HCT116 (cell line): ENCODE results near the gene PVALEF. TPM values are rescaled to one million over a fixed set of nuclear protein-coding genes. Genes with fewer than 3 reads are reported as not detected.

ENCODE experiments used
- ATAC-seq: fragments of 200-7000 bp; cut with Tn5 transposase; 2 replicates; pipeline ENCODE4 v1.9.1; 2020; ENCODE audit warnings: mild to moderate bottlenecking, moderate library complexity
- BruUV-seq: library from RNA; stranded (reverse); fragments of 400-500 nt; replicated peaks from 2 replicates; lab custom pipeline; 2021; lab: Mats Ljungman, UMichigan
- CTCF ChIA-PET: fragments of 300-600 bp; sonication (Branson Sonifier 250); formaldehyde crosslinking; loops from one replicate; lab custom pipeline; 2021; ENCODE audit warnings: antibody characterized with exemption; lab: Charles Lee
- POLR2A ChIA-PET: fragments of 300-600, 350-600 bp; sonication (Branson Sonifier 250); formaldehyde crosslinking; loops from one replicate; lab custom pipeline; 2021; ENCODE audit warnings: antibody characterized with exemption; lab: Charles Lee
- RAD21 ChIA-PET, 2 experiments: fragments of 300-600 bp; sonication (Branson Sonifier 250); formaldehyde crosslinking; loops; one replicate each; lab custom pipeline; 2023; ENCODE audit warnings: low total read pairs in 2 of 2; ENCODE audit not compliant: uncharacterized antibody in 2 of 2, unreplicated experiment in 2 of 2, low non-redundant PET in 1 of 2; lab: Charles Lee
- DNase-seq: peaks from one replicate; pipeline ENCODE4 v3.0.0-alpha.2; 2010; ENCODE audit warnings: low read depth, low spot score
- H2AFZ ChIP-seq: fragments of 200-600 bp; shearing (Covaris generic), sonication (generic); 2 replicates; pipeline ENCODE4 v1.6.1; 2017; ENCODE audit warnings: low read depth, mixed run types, mixed read lengths, antibody characterized with exemption, low read length; ENCODE audit not compliant: poor library complexity, severe bottlenecking
- H3K27ac ChIP-seq: 2 replicates; pipeline ENCODE4 v1.5.1; 2012; ENCODE audit warnings: low read depth, low read length
- H3K27me3 ChIP-seq: fragments of 200-600 bp; sonication (generic); 2 replicates; pipeline ENCODE4 v1.6.1; 2016; ENCODE audit warnings: mixed run types, low read length, mixed read lengths; ENCODE audit not compliant: insufficient read depth
- H3K36me3 ChIP-seq, 2 experiments: fragments of 200-500 bp in 1 of 2; fragments of 200-600 bp in 1 of 2; sonication (Bioruptor generic) in 1 of 2; sonication (generic) in 1 of 2; 2 replicates each; pipeline versions ENCODE4 v1.5.1 to v1.6.1; 2014 to 2016; ENCODE audit warnings: low read length in 2 of 2, inconsistent platforms in 1 of 2, mixed read lengths in 1 of 2, mixed run types in 1 of 2; ENCODE audit not compliant: insufficient read depth in 2 of 2, control insufficient read depth in 1 of 2
- H3K4me1 ChIP-seq, 2 experiments: fragments of 200-600 bp in 1 of 2; sonication (generic) in 1 of 2; 2 replicates each; pipeline versions ENCODE4 v1.5.1 to v1.6.1; 2012 to 2017; ENCODE audit warnings: low read length in 2 of 2, inconsistent platforms in 1 of 2, mild to moderate bottlenecking in 1 of 2, mixed read lengths in 1 of 2, mixed run types in 1 of 2, moderate library complexity in 1 of 2; ENCODE audit not compliant: insufficient read depth in 2 of 2, control insufficient read depth in 1 of 2
- H3K4me2 ChIP-seq: fragments of 200-600 bp; sonication (generic); 2 replicates; pipeline ENCODE4 v1.6.1; 2017; ENCODE audit warnings: mixed run types, low read length, mixed read lengths
- H3K4me3 ChIP-seq, 2 experiments: fragments of 200-600 bp in 1 of 2; sonication (generic) in 1 of 2; replicated peaks in 1 of 2; 2 replicates each; pipeline ENCODE4 v1.5.1; 2011 to 2016; ENCODE audit warnings: low read length in 2 of 2, control low read depth in 1 of 2, low read depth in 1 of 2, mild to moderate bottlenecking in 1 of 2, mixed read lengths in 1 of 2, mixed run types in 1 of 2
- H3K79me2 ChIP-seq: fragments of 200-600 bp; sonication (generic); 2 replicates; pipeline ENCODE4 v1.6.1; 2017; ENCODE audit warnings: mild to moderate bottlenecking, mixed run types, low read length, moderate library complexity, mixed read lengths; ENCODE audit not compliant: insufficient read depth
- H3K9ac ChIP-seq: fragments of 200-600 bp; sonication (generic); 2 replicates; pipeline ENCODE4 v1.6.1; 2016; ENCODE audit warnings: low read length, mixed read lengths
- H3K9me2 ChIP-seq: fragments of 200-600 bp; sonication (generic), shearing (Covaris generic); 2 replicates; pipeline ENCODE4 v1.6.1; 2017; ENCODE audit warnings: mixed run types, mild to moderate bottlenecking, moderate library complexity; ENCODE audit not compliant: insufficient read depth
- H3K9me3 ChIP-seq, 2 experiments: fragments of 200-500 bp in 1 of 2; fragments of 200-600 bp in 1 of 2; sonication (Bioruptor generic) in 1 of 2; sonication (generic) in 1 of 2; 2 replicates each; pipeline ENCODE4 v1.6.1; 2014 to 2017; ENCODE audit warnings: low read length in 2 of 2, mixed read lengths in 2 of 2, inconsistent platforms in 1 of 2, low read depth in 1 of 2, mild to moderate bottlenecking in 1 of 2, mixed run types in 1 of 2, moderate library complexity in 1 of 2; ENCODE audit not compliant: control insufficient read depth in 1 of 2, insufficient read depth in 1 of 2
- H4K20me1 ChIP-seq: fragments of 200-600 bp; sonication (generic), shearing (Covaris generic); 2 replicates; pipeline ENCODE4 v1.6.1; 2017; ENCODE audit warnings: mixed run types, mild to moderate bottlenecking, moderate library complexity; ENCODE audit not compliant: insufficient read depth
- CBX3 ChIP-seq: IDR thresholded peaks from 2 replicates; pipeline ENCODE4 v1.6.1; 2012; ENCODE audit warnings: low read depth
- CEBPB ChIP-seq: IDR thresholded peaks from 2 replicates; pipeline ENCODE4 v1.6.1; 2012; ENCODE audit warnings: low read depth
- ELF1 ChIP-seq: IDR thresholded peaks from 2 replicates; pipeline ENCODE4 v1.6.1; 2012; ENCODE audit warnings: low read depth, borderline replicate concordance
- EZH2 ChIP-seq: fragments of 200-600 bp; sonication (generic); IDR thresholded peaks from 2 replicates; pipeline ENCODE4 v1.6.1; 2017; ENCODE audit warnings: antibody characterized with exemption, mixed run types
- POLR2A ChIP-seq: IDR thresholded peaks from 2 replicates; pipeline ENCODE4 v1.7.0; 2011; ENCODE audit warnings: borderline replicate concordance; ENCODE audit not compliant: insufficient read depth, insufficient read length; ENCODE audit errors: extremely low read depth
- RAD21 ChIP-seq: IDR thresholded peaks from 2 replicates; pipeline ENCODE4 v1.6.1; 2012; ENCODE audit warnings: low read depth, mild to moderate bottlenecking
- SIN3A ChIP-seq: IDR thresholded peaks from 2 replicates; pipeline ENCODE4 v1.6.1; 2012; ENCODE audit warnings: low read depth
- SP1 ChIP-seq: IDR thresholded peaks from 2 replicates; pipeline ENCODE4 v1.6.1; 2012; ENCODE audit warnings: low read depth
- SRF ChIP-seq: IDR thresholded peaks from 2 replicates; pipeline ENCODE4 v1.6.1; 2012; ENCODE audit warnings: low read depth
- YY1 ChIP-seq: IDR thresholded peaks from 2 replicates; pipeline ENCODE4 v1.6.1; 2011; ENCODE audit warnings: low read length, low read depth, moderate library complexity, mild to moderate bottlenecking; ENCODE audit not compliant: insufficient replicate concordance; ENCODE audit errors: extremely low read depth
- intact Hi-C: fragments of 100-400 bp; cut with micrococcal nuclease; formaldehyde crosslinking; loops from 2 replicates; pipeline ENCODE4 v1.10.0; 2022
- total RNA-seq: library from RNA; stranded (reverse); gene quantifications from one replicate; pipeline ENCODE4 v1.2.1, GENCODE V29; 2021; ENCODE audit not compliant: unreplicated experiment
- TF ChIP-seq, protein P1 (sequence below): IDR thresholded peaks from 2 replicates; pipeline ENCODE4 v1.6.1; 2012; ENCODE audit warnings: low read depth
- TF ChIP-seq, protein P2 (sequence below): IDR thresholded peaks from 2 replicates; pipeline ENCODE4 v1.6.1; 2011; ENCODE audit warnings: mild to moderate bottlenecking, low read length, moderate library complexity; ENCODE audit not compliant: insufficient replicate concordance; ENCODE audit errors: extremely low read depth

The PVALEF gene
- total RNA-seq, 1 experiment from 2014 or later: not detected

DNA sequence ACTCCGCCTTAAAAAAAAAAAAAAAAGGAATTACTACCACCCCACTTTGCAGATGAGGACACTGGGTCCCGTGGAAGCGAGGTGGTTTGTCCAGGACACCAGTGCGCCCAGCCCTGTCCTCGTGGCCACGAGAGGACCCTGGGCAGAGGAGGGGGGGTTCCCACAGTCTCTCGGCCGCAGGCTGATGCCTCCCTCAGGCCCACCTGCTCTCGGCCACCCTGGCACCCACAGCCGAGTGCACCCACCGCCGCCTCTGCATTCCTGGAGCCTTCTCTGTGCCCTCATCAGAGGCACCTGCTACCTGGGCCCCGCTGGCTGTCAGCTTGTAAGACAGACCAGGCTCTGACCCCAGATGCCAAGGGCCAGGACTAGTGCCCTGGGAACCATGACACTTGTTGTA, 28.1 kb upstream of the PVALEF start (continued):
- TF ChIP-seq SIN3A (no peak), CEBPB (no peak)

DNA sequence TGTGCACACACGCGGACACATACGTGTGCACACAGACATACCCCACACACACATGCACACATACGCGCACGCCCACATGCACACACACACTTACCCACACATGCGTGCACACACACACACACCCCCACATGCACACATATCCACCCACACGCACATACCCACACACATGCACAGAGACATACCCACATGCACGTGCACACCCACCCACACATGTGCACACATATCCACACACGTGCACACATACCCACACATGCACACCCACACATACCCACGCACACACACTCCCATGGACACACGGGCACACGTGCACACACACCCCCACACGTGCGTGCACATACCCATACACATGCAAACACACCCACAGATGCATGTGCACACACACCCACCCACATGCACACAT, 27.2 kb upstream of the PVALEF start:
- intact Hi-C loops: no loop called here
- H3K4me2 ChIP-seq: no peak overlapping the region
- no peak overlapping the region for H3K27ac ChIP-seq
- H3K4me3 ChIP-seq: no peak overlapping the region
- POLR2A ChIA-PET: no interaction called here
- no peaks in the 10 kb centered on the region for H4K20me1 ChIP-seq
- ATAC-seq: no peak
- H3K79me2 ChIP-seq: no peaks in the 10 kb centered on the region
- no peaks in the 10 kb centered on the region for H3K9me2 ChIP-seq
- no peak overlapping the region for H3K9ac ChIP-seq
- H3K4me1 ChIP-seq: peaks cover 6 to 18% of the 10 kb centered on the region in 2 experiments; a peak in 3 of 4 replicates
- TF ChIP-seq, protein P1, sequence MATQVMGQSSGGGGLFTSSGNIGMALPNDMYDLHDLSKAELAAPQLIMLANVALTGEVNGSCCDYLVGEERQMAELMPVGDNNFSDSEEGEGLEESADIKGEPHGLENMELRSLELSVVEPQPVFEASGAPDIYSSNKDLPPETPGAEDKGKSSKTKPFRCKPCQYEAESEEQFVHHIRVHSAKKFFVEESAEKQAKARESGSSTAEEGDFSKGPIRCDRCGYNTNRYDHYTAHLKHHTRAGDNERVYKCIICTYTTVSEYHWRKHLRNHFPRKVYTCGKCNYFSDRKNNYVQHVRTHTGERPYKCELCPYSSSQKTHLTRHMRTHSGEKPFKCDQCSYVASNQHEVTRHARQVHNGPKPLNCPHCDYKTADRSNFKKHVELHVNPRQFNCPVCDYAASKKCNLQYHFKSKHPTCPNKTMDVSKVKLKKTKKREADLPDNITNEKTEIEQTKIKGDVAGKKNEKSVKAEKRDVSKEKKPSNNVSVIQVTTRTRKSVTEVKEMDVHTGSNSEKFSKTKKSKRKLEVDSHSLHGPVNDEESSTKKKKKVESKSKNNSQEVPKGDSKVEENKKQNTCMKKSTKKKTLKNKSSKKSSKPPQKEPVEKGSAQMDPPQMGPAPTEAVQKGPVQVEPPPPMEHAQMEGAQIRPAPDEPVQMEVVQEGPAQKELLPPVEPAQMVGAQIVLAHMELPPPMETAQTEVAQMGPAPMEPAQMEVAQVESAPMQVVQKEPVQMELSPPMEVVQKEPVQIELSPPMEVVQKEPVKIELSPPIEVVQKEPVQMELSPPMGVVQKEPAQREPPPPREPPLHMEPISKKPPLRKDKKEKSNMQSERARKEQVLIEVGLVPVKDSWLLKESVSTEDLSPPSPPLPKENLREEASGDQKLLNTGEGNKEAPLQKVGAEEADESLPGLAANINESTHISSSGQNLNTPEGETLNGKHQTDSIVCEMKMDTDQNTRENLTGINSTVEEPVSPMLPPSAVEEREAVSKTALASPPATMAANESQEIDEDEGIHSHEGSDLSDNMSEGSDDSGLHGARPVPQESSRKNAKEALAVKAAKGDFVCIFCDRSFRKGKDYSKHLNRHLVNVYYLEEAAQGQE: no peak
- TF ChIP-seq CBX3 (no peak), YY1 (no peak), EZH2 (no peak), ELF1 (no peak), SP1 (no peak), POLR2A (no peak), SRF (no peak), RAD21 (no peak)
- TF ChIP-seq, protein P2, sequence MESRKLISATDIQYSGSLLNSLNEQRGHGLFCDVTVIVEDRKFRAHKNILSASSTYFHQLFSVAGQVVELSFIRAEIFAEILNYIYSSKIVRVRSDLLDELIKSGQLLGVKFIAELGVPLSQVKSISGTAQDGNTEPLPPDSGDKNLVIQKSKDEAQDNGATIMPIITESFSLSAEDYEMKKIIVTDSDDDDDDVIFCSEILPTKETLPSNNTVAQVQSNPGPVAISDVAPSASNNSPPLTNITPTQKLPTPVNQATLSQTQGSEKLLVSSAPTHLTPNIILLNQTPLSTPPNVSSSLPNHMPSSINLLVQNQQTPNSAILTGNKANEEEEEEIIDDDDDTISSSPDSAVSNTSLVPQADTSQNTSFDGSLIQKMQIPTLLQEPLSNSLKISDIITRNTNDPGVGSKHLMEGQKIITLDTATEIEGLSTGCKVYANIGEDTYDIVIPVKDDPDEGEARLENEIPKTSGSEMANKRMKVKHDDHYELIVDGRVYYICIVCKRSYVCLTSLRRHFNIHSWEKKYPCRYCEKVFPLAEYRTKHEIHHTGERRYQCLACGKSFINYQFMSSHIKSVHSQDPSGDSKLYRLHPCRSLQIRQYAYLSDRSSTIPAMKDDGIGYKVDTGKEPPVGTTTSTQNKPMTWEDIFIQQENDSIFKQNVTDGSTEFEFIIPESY: no peak
- TF ChIP-seq, all 23 proteins: peak for 0
- Histone ChIP-seq H2AFZ (no peak overlapping the region), H3K27me3 (no peaks in the 10 kb centered on the region), H3K36me3 (no peaks in the 10 kb centered on the region), H3K9me3 (no peaks in the 10 kb centered on the region; a peak in 1 of 4 replicates)
- ChIA-PET RAD21 (no interaction called here), CTCF (no interaction called here)
- no peak for DNase-seq
- BruUV-seq: no TSS peak
